Measurements from ENCODE around the gene MRPL22. TPM values are rescaled to one million over a fixed set of nuclear protein-coding genes. Genes with fewer than 3 reads are reported as not detected.

MRPL22 gene
- total and polyA plus RNA-seq, 3 donors from 2014 or later: 28.1 to 81.4 (median 42.6) TPM

DNA sequence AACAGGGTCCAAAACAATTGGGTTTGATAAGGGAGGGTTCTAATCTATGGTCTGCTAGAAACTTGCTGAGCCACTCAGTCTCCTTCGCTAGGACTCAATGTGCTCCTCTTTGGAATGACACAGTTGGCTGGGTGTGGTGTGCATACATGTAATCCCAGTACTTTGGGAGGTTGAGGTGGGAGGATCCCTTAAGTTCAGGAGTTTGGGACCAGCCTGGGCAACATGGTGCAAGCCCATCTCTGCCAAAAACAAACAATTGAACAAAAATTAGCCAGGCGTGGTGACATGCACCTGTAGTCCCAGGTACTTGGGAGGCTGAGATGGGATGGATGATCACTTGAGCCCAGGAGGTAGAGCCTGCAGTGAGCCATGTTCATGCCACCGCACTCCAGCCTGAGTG, 70.0 kb downstream of the MRPL22 start:
- no peaks in the 10 kb centered on the region for H3K27me3 ChIP-seq
- H3K4me1 ChIP-seq: no peaks in the 10 kb centered on the region
- H3K9me3 ChIP-seq: no peaks in the 10 kb centered on the region
- no peak for DNase-seq
- H3K36me3 ChIP-seq (ENCODE audit: low read depth, missing control alignments): no peaks in the 10 kb centered on the region
- 96 to 97% methylated on average over 3 of the region's 3 CpGs for WGBS, 2 donors
- TF ChIP-seq POLR2A (IDR thresholded peaks at IDR 0.05): no peak
- TF ChIP-seq, protein P1, sequence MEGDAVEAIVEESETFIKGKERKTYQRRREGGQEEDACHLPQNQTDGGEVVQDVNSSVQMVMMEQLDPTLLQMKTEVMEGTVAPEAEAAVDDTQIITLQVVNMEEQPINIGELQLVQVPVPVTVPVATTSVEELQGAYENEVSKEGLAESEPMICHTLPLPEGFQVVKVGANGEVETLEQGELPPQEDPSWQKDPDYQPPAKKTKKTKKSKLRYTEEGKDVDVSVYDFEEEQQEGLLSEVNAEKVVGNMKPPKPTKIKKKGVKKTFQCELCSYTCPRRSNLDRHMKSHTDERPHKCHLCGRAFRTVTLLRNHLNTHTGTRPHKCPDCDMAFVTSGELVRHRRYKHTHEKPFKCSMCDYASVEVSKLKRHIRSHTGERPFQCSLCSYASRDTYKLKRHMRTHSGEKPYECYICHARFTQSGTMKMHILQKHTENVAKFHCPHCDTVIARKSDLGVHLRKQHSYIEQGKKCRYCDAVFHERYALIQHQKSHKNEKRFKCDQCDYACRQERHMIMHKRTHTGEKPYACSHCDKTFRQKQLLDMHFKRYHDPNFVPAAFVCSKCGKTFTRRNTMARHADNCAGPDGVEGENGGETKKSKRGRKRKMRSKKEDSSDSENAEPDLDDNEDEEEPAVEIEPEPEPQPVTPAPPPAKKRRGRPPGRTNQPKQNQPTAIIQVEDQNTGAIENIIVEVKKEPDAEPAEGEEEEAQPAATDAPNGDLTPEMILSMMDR (IDR thresholded peaks at IDR 0.05): no peak
- H3K27ac ChIP-seq: no peak overlapping the region
- intact Hi-C loops (cut with DNase I; ENCODE audit: low total_unique reads): no loop called here
- H3K4me3 ChIP-seq: no peak overlapping the region

DNA sequence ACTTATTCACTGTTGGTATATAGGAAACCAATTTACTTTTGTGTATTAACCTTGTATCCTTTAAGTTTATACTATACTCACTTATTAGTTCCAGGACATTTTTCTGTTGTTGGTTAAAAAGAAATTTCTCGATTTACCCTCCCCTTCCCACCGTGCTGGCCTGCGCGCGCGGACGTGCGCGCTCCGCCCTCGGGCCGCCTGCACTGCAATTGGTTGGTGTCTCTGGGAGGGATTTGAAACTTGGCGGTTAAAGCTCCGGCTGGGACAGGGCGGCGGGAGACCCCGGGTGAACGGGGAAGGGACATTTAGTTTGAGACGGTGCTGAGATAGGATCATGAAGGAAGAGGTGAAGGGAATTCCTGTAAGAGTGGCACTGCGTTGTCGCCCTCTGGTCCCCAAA, 72.7 kb downstream of the MRPL22 start, which contains the start of gene KIF4B:
Gene KIF4B, plus strand, starts transcription at position 230 of the 400 bp plus-strand sequence. Its CDS starts 105 bp downstream, at position 335.
- no peaks in the 10 kb centered on the region for H3K36me3 ChIP-seq (ENCODE audit: low read depth, missing control alignments)
- no peak within 1 kb of the TSS for H3K27ac ChIP-seq
- intact Hi-C loops (cut with DNase I; ENCODE audit: low total_unique reads): no loop called here
- H3K9me3 ChIP-seq: no peaks in the 10 kb centered on the region
- H3K27me3 ChIP-seq: no peaks in the 10 kb centered on the region
- no peak for DNase-seq
- H3K4me1 ChIP-seq: no peaks in the 10 kb centered on the region
- 80 to 86% methylated on average over 21 of the region's 21 CpGs for WGBS, 2 donors
- H3K4me3 ChIP-seq: peak within 1 kb of the TSS in 1 of 2 donors; percentile 16
- no peak for TF ChIP-seq POLR2A (IDR thresholded peaks at IDR 0.05)
- TF ChIP-seq, protein P1 (IDR thresholded peaks at IDR 0.05): no peak

DNA sequence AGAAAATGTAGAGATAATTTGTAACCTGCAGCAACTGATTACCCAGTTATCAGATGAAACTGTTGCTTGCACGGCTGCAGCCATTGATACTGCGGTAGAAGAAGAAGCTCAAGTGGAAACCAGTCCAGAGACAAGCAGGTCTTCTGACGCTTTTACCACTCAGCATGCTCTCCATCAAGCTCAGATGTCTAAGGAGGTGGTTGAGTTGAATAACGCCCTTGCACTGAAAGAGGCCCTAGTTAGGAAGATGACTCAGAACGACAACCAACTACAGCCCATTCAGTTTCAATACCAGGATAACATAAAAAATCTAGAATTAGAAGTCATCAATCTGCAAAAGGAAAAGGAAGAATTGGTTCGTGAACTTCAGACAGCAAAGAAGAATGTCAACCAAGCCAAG, 74.4 kb downstream of the MRPL22 start:
- no peak for TF ChIP-seq POLR2A (IDR thresholded peaks at IDR 0.05)
- TF ChIP-seq, protein P1 (IDR thresholded peaks at IDR 0.05): no peak
- 71 to 91% methylated on average over 6 of the region's 6 CpGs for WGBS, 2 donors
- Histone ChIP-seq H3K36me3 (ENCODE audit: low read depth, missing control alignments) (no peaks in the 10 kb centered on the region), H3K4me1 (no peaks in the 10 kb centered on the region), H3K27me3 (no peaks in the 10 kb centered on the region), H3K27ac (no peak overlapping the region), H3K4me3 (no peak overlapping the region), H3K9me3 (no peaks in the 10 kb centered on the region)
- intact Hi-C loops (cut with DNase I; ENCODE audit: low total_unique reads): no loop called here
- DNase-seq: no peak

DNA sequence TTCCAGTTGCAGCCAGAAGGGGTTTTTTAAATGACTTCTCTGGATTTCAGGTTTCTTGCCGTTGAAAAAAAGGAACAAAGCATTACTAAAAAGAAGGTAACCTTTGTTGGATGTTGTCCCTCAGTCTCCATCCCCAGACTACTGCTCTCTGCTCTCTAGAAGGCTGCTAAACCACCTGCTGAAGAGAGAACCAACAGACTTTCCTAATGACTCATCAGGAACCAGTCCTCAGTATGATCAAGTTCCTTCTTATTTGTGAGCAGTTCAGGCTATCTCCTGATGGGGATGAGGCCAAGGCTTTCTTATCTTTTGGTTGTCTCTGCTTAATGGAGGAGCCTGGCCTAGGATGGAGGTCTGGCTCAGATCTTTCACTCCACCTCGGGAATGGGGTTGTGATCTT, 76.7 kb downstream of the MRPL22 start:
- no peaks in the 10 kb centered on the region for H3K27me3 ChIP-seq
- H3K36me3 ChIP-seq (ENCODE audit: low read depth, missing control alignments): no peaks in the 10 kb centered on the region
- no peak for DNase-seq
- no peaks in the 10 kb centered on the region for H3K4me1 ChIP-seq
- H3K4me3 ChIP-seq: no peak overlapping the region
- TF ChIP-seq POLR2A (IDR thresholded peaks at IDR 0.05): no peak
- TF ChIP-seq, protein P1 (IDR thresholded peaks at IDR 0.05): no peak
- H3K27ac ChIP-seq: no peak overlapping the region
- intact Hi-C loops (cut with DNase I; ENCODE audit: low total_unique reads): no loop called here
- no peaks in the 10 kb centered on the region for H3K9me3 ChIP-seq
- WGBS, 2 donors: 64 to 70% methylated on average over 2 of the region's 2 CpGs

Other genes starting within 250 kb of the MRPL22 start
- gene LARP1, start 185.7 kb upstream of the MRPL22 start, total RNA-seq: 100 to 1,000 TPM; 169 to 174 TPM
- gene LARP1, start 185.7 kb upstream of the MRPL22 start, polyA plus RNA-seq (ENCODE audit: insufficient read depth, low read depth, low replicate concordance): 118 TPM
- gene FAXDC2, start 90.5 kb upstream of the MRPL22 start, total RNA-seq: 10 to 100 TPM; 54.7 to 76.8 TPM
- gene FAXDC2, start 90.5 kb upstream of the MRPL22 start, polyA plus RNA-seq (ENCODE audit: insufficient read depth, low read depth, low replicate concordance): 32.5 TPM
- 100 to 1,000 TPM; 103 to 106 TPM for gene CNOT8, start 82.4 kb upstream of the MRPL22 start, total RNA-seq
- gene CNOT8, start 82.4 kb upstream of the MRPL22 start, polyA plus RNA-seq (ENCODE audit: insufficient read depth, low read depth, low replicate concordance): 67.6 TPM
- 10 to 100 TPM; 24.1 to 24.7 TPM for gene GEMIN5, start 2.9 kb upstream of the MRPL22 start, total RNA-seq
- 15.8 TPM for gene GEMIN5, start 2.9 kb upstream of the MRPL22 start, polyA plus RNA-seq (ENCODE audit: insufficient read depth, low read depth, low replicate concordance)
- 1 to 10 TPM; 3.0 to 6.6 TPM for gene KIF4B, start 72.7 kb downstream of the MRPL22 start, total RNA-seq
- 10.6 TPM for gene KIF4B, start 72.7 kb downstream of the MRPL22 start, polyA plus RNA-seq (ENCODE audit: insufficient read depth, low read depth, low replicate concordance)